CD4-positive, alpha-beta T cell treated with Interleukin-10 for 1 hour (primary cell): ENCODE results near the gene GREM2.
A peak's percentile ranks its signal among the peaks of the same experiment; 100 is the strongest.

Experiments used
- DNase-seq: peaks from one replicate; pipeline ENCODE4 v3.0.0-alpha.2; 2020

Gene GREM2

DNA sequence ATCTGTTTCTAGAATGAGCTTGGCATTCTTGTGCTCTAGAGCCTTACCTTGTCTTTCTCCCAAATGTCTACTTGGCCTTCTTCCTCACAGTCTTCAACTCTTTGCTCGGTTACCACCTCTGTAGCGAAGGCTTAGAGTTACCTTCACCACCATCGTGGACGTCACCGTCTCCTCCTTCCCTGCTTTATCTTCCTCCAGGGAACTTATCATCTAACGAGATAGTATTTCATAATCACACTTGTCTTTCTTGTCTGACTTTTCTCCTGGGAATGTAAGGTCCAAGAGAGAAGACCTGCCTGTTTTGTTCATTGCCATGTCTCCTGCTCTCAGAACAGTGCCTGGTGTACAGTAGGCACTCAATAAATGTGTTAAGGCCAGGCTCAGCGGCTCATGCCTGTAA is 115.6 kb downstream of the GREM2 start:
- DNase-seq, result no peak

DNA sequence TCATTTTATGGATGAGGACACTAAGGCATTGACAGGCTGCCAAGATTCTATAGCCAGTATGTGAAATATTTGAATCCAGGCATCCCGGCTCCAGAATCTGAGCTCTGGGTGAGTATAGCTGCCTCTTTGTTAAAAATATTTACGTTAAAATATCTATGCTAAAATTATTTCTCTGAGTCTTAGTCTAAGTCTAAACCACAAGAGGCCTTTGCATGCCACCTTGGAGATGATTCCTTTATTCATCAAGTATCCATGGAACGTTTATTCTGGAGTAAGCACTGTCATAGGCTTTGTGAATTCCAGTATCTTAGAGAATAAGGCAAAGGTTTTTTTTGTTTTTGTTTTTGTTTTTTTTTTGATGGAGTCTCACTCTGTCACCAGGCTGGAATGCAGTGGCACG is 116.4 kb downstream of the GREM2 start:
- no peak for DNase-seq

DNA sequence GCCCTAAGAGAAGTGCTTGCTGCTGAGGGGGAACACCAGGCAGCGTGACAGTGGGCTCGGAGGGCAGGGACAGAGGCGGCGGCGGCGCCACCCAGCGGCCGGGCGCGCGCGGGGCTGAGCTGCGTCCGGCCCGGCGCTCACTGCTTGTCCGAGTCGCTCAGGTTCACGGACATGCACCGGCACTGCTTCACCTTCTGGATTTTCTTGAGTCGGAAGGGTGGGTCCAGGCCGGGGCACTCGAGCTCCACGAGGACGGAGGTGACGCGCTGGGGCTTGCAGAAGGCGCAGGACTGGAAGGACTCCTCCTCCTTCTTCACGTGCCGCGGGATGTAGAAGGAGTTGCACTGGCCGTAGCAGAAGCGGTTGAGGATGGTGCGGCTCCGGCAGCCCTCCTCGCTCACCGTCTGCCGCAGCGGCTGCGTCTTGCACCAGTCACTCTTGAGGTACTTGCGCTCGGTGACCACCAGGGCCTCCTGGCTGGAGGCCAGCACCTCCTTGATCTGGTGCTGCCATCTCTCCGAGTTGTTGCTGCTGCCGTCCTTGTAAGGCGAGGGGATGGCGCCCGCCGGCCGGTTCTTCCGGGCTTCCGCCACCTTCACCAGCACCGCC is 119.0 kb downstream of the GREM2 start:
- DNase-seq, result peak; percentile 14

- no peak for DNase-seq
Measured at GRCh38 chr1:240491796-240492195, 120.2 kb downstream of the GREM2 start.

GRCh38 chr1:240491156-240491555 is 120.8 kb downstream of the GREM2 start:
- DNase-seq, result no peak

GRCh38 chr1:240487493-240487892 is 124.5 kb downstream of the GREM2 start:
- DNase-seq, result no peak

- DNase-seq, result no peak
Measured at GRCh38 chr1:240486611-240487010, 125.3 kb downstream of the GREM2 start.

- no peak for DNase-seq
Measured at GRCh38 chr1:240484804-240485443, 127.0 kb downstream of the GREM2 start.

- no peak for DNase-seq
Measured at GRCh38 chr1:240478536-240478935, 133.4 kb downstream of the GREM2 start.

DNA sequence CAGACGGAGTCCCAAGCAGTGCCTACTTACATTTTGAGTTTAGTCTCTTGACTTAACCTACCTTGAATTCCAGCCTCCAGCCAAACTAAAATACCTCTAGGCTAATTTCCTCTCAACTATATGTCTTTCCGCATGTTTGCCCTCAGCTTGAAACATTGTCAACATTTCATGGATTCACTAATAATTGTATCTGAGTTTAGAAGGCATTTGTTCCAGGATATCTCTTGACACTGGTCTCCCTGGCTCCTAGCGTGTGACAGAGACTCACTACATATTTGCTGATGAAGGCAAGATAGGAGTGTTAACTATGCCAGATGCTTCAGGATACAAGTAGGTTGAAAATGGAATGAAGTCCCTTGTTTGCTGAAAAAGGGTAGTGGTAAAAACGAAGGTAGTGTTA is 136.1 kb downstream of the GREM2 start:
- no peak for DNase-seq

- no peak for DNase-seq
Measured at GRCh38 chr1:240474133-240474614, 137.8 kb downstream of the GREM2 start.

DNA sequence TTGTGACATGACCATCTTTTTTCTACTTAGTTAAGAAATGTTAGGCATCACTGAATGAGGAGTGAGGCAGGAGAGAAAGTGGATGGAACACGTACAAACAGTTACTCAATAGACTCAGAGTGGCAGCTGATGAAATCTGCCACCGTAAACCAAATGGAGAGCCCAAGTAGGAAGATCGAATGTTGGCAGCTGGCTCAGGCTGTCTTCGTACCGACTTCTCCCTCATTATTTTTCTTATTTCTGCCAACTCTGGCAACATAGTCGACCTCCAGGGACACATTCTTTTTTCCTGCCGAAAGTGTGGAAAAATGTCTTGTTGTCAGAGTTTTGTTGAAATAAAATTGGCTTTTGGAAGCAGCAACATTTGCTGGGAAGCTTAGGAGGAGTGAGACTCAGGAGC is 143.3 kb downstream of the GREM2 start:
- no peak for DNase-seq

DNA sequence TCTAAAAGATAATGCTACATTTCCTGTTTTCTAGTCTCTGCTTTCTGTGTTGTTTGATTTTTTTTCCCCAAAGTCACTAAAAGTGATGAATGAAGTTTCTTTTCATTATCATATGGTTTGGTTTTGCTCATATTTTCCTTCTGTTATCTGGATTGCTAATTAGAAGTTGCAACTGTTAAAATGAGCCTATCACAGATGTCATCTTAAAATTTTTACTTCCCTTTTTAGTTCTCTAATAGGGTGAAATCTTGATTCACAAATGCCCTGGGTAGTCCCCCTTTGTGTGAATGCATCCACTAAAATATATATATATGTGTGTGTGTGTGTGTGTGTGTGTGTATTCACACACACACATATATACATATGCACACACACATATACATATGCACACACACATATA is 144.1 kb downstream of the GREM2 start:
- DNase-seq, result no peak

GRCh38 chr1:240466509-240466908 is 145.4 kb downstream of the GREM2 start:
- no peak for DNase-seq

- DNase-seq, result no peak
Measured at GRCh38 chr1:240465531-240465940, 146.4 kb downstream of the GREM2 start.

- no peak for DNase-seq
Measured at GRCh38 chr1:240464099-240464498, 147.9 kb downstream of the GREM2 start.

DNA sequence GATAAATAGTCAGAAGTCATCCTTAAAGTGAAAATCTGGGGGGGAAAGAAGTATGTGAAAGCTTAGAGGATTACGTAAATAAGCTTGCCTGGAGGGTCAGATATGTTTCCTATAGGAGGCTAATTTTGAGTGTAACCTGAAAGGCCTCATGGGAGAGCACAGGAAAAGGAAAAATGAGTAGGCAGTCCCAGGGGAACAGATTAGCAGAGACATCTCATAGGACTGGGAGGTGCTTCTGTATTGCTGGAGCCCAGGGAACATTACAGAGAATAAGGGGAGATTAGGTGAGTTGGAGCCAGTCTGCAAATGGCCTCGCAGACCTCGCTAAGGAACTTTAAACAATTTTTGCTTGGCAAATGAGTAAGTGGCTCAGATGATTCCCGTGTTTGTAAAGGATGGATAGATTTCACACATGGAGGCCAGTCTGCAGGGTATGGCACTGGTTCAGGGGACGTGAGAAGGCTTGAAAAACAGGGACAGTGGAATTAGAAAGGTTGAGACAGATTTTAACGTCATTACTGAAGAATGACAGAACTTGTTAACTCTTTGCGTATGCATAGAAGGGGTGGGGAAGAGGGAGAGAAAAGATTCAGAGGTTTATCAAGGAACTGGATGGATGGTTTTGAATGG is 149.1 kb downstream of the GREM2 start:
- no peak for DNase-seq

- DNase-seq, result no peak
Measured at GRCh38 chr1:240462277-240462676, 149.7 kb downstream of the GREM2 start.

GRCh38 chr1:240457203-240457602 is 154.8 kb downstream of the GREM2 start:
- no peak for DNase-seq

- peak; percentile 50 for DNase-seq
Measured at GRCh38 chr1:240455228-240455821, 156.6 kb downstream of the GREM2 start.

DNA sequence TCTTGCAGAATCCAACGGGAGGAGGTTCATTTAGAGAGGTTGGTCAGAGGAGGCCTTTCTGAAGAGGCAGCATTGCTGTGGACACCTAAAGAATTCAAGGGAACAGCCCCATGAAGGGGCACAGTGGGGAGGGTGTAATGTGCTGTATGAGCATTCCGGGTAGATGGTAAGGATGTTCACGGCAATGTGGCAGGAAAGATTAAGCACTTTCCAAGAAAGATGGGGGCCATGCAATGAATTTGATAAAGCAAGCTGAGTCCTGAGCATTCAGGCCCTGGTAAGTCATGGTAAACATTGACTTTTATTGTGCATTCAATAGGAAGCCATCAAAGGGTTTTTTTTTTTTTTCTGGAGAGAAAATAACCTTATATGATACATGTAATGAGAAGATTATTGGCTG is 166.6 kb downstream of the GREM2 start:
- no peak for DNase-seq

DNA sequence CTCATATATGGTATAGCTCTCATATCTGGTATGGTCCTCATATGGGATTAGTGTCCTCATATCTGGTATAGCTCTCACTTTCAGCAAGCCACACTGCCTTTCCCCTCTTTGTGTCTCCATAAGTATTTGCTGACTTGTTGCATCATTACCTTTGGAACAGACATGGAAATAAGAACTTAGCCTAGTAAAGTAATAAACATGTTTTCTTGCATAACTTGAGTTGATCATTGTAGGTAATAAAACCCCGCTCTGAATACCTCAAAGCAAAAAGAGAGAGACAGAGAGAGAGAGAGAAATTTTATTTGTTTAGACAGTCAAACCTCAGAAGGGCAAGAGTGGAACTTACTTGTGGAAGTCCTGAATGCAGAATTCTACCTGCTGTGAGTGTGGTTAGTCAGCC is 170.3 kb downstream of the GREM2 start:
- DNase-seq, result no peak
